ENCODE data around the gene GPR158. TPM values are rescaled to one million over a fixed set of nuclear protein-coding genes. Genes with fewer than 3 reads are reported as not detected.

GPR158 gene
- total and polyA plus RNA-seq, 9 of the 15 experiments (the other 6 are each of a cell fraction or from before 2014, with no cell fraction given) = 4.0 to 7.6 (median 5.0) TPM

GRCh38 chr10:25226775-25227682 is 52.2 kb downstream of the GPR158 start (continued):
- TF ChIP-seq, protein P1, sequence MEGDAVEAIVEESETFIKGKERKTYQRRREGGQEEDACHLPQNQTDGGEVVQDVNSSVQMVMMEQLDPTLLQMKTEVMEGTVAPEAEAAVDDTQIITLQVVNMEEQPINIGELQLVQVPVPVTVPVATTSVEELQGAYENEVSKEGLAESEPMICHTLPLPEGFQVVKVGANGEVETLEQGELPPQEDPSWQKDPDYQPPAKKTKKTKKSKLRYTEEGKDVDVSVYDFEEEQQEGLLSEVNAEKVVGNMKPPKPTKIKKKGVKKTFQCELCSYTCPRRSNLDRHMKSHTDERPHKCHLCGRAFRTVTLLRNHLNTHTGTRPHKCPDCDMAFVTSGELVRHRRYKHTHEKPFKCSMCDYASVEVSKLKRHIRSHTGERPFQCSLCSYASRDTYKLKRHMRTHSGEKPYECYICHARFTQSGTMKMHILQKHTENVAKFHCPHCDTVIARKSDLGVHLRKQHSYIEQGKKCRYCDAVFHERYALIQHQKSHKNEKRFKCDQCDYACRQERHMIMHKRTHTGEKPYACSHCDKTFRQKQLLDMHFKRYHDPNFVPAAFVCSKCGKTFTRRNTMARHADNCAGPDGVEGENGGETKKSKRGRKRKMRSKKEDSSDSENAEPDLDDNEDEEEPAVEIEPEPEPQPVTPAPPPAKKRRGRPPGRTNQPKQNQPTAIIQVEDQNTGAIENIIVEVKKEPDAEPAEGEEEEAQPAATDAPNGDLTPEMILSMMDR (IDR thresholded peaks at IDR 0.05 in 2 of 3, conservative IDR thresholded peaks at IDR 0.05 in 1 of 3; ENCODE audit: insufficient read depth in 2 of 3, low read depth in 1 of 3, low read length in 3 of 3) = peak; percentile 67 to 86 (median 70)
- TF ChIP-seq ZNF444 (CRISPR knock-in tag; IDR thresholded peaks at IDR 0.05) (no peak), SMC3 (conservative IDR thresholded peaks at IDR 0.05; ENCODE audit: insufficient read depth, low read depth, low read length) (peak; percentile 66), PHB (CRISPR knock-in tag; IDR thresholded peaks at IDR 0.05) (no peak), NCOR1 (IDR thresholded peaks at IDR 0.05) (no peak), STAG1 (CRISPR knock-in tag; IDR thresholded peaks at IDR 0.05; ENCODE audit: borderline replicate concordance) (peak; percentile 50; the same call in 1 of the 2 replicates), PHTF2 (CRISPR knock-in tag; IDR thresholded peaks at IDR 0.05) (no peak), ZEB2 (IDR thresholded peaks at IDR 0.05) (no peak), GABPA (tag; conservative IDR thresholded peaks at IDR 0.05; ENCODE audit: low read depth) (no peak), CREB3 (tag; conservative IDR thresholded peaks at IDR 0.05; ENCODE audit: low read depth) (no peak), POLR2B (IDR thresholded peaks at IDR 0.05; ENCODE audit: low read depth, partially characterized antibody) (no peak), CTCFL (IDR thresholded peaks at IDR 0.05; ENCODE audit: borderline replicate concordance, insufficient read depth, low read depth, low read length, poor library complexity, severe bottlenecking) (peak; percentile 13), ZKSCAN8 (CRISPR knock-in tag; IDR thresholded peaks at IDR 0.05) (no peak), RAD21 (CRISPR knock-in tag; conservative IDR thresholded peaks at IDR 0.05 in 1 of 2, IDR thresholded peaks at IDR 0.05 in 1 of 2) (peak; percentile 86 to 93), SRSF1 (IDR thresholded peaks at IDR 0.05; ENCODE audit: low read depth, low read length) (no peak), XRCC5 (IDR thresholded peaks at IDR 0.05; ENCODE audit: low read depth, low read length) (no peak)
- TF ChIP-seq, protein P2, sequence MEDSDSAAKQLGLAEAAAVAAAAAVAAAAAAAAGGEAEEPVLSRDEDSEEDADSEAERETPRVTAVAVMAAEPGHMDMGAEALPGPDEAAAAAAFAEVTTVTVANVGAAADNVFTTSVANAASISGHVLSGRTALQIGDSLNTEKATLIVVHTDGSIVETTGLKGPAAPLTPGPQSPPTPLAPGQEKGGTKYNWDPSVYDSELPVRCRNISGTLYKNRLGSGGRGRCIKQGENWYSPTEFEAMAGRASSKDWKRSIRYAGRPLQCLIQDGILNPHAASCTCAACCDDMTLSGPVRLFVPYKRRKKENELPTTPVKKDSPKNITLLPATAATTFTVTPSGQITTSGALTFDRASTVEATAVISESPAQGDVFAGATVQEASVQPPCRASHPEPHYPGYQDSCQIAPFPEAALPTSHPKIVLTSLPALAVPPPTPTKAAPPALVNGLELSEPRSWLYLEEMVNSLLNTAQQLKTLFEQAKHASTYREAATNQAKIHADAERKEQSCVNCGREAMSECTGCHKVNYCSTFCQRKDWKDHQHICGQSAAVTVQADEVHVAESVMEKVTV (CRISPR knock-in tag; IDR thresholded peaks at IDR 0.05) = peak; percentile 81
- TF ChIP-seq, protein P3, sequence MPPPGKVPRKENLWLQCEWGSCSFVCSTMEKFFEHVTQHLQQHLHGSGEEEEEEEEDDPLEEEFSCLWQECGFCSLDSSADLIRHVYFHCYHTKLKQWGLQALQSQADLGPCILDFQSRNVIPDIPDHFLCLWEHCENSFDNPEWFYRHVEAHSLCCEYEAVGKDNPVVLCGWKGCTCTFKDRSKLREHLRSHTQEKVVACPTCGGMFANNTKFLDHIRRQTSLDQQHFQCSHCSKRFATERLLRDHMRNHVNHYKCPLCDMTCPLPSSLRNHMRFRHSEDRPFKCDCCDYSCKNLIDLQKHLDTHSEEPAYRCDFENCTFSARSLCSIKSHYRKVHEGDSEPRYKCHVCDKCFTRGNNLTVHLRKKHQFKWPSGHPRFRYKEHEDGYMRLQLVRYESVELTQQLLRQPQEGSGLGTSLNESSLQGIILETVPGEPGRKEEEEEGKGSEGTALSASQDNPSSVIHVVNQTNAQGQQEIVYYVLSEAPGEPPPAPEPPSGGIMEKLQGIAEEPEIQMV (tag; conservative IDR thresholded peaks at IDR 0.05; ENCODE audit: low read depth) = no peak
